Measurements from ENCODE around the gene SLC12A4.
"Not testable (repeated sequence)": the region's sequence is repeated elsewhere in the genome, so short reads cannot be mapped to it uniquely, and the experiment has no call there.

The SLC12A4 gene

DNA sequence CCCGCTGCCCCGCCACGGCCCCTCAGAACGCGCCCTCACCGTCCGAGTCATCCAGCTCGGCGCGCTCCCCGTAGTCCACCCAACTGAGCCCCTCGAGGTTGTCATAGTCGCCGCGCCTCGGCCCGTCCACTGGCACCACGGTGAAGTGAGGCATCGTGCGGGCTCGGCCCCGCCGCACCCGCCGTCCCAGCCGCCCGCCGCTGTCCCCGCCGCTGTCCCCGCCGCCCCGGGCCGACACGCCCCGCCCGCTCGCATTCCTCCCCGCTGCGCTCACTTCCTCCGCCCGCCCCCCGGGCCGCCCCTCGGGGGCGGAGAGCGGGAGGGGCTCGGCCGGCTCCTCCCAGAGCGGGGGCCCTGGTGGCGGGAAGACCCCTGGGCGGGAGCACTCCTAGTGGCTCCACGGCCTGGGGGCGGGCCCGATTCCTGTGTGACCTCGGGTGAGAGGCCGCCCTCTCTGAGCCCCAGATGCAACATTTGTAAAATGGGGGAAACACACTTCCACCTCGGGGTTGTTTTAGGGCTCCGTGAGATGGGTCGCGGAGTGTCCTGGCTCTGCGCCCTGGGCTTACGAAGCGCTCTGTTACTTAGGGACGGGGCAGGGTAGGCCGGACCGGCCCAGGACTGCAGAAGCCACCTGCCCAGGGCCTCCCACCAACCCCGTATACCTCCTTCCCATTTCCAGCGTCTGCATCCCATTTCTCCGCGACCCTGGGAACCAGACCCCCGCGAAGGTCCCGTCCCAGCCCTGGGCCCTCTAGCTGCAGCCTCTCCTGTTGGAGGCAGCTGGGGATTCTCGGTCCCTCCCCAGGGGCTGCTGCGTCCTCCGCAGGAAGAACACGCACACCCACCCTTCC is at the start of gene SLC12A4:
Gene SLC12A4 (minus strand): TSS at position 238 of the 854 bp plus-strand sequence. CDS start 84 bp downstream, at position 154.
- peak; percentile 92 for DNase-seq

DNA sequence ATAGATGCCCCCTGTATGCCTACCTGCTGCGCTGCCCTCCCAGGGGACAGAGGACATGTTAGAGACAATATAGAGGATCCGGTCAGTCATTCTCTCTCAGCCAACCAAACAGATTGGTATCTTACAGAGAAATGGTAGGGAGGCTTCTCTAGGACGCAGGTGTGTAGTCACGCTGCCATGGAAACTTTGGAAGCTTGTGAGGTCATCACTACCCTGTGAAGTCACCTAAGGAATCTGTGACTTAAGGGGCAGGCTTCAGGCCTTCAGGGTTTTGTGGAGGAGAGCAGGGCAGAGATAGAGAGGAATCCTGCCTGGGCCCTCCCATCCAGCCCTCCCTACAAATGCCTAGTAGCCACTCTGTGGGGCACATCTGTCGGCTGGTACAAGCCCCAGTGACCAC is 47.2 kb upstream of the SLC12A4 start, which contains the start of gene DPEP2NB:
Gene DPEP2NB (minus strand): TSS at position 231 of the 400 bp plus-strand sequence. CDS start 141 bp downstream, at position 90.
- no peak for DNase-seq

DNA sequence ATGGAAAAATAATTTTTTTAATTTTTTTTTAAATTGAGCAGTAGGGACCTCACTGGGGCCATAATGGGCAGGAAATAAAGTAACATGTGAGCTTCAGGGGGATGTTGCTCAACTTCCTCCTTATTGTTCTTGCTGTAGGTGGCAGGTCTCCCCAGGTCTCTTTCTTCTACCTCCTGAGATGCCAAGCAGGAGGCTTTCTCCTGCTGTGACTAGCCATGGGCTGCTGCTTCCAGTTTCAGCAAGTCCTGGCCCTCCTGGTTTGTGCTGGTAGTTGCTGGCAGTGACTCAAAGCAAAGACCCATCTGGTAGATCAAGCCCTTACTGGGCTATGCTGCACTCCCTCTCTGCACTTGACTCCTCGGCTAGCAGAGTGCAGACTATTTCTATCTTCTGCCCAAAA is 45.0 kb upstream of the SLC12A4 start:
- no peak for DNase-seq

DNA sequence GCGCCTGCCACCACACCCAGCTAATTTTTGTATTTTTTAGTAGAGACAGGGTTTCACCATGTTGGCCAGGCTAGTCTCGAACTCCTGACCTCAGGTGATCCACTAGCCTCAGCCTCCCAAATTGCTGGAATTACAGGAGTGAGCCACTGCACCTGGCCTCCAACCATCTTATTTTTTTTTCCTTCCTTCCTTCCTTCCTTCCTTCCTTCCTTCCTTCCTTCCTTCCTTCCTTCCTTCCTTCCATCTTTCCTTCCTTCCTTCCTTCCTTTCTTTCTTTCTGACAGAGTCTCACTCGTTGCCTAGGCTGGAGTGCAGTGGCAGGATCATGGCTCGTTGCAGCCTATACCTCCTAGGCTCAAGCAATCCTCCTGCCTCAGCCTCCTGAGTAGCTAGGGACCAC is 41.4 kb upstream of the SLC12A4 start:
- not testable (repeated sequence) for DNase-seq

DNA sequence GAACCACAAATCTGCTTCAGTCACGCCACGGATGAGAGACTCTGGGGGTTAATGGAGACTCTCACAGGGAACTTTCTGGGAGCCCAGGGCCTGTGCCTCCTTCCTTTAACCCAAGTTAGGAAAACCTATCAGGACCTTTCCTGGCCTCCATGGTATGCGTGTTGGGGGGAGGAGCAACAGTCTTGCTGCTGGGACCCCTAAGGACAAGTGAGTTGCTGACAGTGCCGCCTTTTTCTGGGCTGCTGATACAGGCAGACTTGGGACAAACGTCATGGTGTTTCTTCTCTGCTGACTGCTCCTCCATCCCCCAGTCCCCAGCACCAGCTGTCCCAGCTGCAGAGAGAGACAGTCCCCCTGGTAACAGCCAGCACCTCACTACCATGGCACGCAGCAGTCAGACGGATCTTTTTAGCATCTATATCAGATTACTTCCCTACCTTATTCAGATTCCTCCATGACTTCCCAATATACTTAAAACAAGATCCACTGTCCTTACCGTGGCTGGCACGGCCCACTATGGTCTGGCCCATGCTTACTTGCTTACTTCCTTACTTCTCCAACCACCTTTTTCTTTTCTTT is 40.8 kb upstream of the SLC12A4 start:
- DNase-seq = no peak

DNA sequence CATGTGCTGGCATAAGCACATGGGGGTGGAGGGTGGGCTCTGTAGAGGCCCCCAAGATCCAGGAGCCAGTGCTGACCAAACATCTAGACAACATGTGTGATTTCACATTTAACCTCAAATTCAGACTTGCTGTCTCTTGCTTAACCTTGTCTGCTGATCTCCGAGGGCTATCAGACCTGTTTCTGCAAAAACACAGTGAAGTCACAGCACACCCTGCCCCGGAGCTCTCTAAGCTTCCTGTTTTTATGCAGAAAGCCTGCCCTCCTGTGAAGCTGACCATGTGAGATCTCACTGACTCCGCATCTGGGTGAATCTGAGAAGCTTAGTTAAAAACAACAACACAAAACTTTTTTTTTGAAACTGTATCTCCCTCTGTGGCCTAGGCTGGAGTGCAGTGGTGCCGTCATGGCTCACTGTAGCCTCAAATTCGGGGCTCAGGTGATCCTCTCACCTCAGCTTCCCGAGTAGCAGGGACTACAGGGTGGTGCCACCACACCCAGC is 37.4 kb upstream of the SLC12A4 start:
- peak; percentile 73 for DNase-seq

DNA sequence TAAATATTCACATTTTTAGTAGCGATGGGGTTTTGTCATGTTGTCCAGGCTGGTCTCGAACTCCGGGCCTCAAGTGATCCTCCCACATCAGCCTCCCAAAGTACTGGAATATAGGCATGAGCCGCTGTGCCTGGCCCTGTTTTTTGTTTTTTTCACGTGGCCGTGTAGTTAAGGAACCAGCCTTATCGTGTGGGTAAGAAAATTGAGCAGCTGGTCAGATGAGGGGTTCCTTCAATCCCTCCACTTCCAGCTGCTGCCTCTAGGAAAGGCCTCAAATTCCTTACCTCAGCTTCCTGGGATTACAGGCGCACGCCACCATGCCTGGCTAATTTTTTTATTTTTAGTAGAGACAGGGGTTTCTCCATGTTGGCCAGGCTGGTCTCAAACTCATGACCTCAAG is 36.8 kb upstream of the SLC12A4 start:
- DNase-seq = no peak

DNA sequence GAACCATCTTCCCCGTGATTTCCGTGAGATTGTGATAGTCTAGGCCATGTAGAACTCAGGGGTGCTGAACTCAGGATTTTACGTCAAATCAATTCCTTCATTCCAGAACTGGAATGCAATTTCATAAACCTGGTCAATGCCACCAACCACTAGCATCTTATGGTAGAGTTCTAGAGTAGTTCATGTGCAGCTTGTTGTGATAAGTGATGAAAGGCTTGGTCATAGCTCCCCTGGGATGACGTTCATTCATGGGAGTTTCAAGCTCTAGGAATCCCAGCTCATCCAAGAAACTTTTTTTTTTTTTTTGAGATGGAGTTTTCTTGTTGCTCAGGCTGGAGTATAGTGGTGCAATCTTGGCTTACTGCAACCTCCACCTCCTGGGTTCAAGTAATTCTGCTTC is 34.6 kb upstream of the SLC12A4 start:
- no peak for DNase-seq

DNA sequence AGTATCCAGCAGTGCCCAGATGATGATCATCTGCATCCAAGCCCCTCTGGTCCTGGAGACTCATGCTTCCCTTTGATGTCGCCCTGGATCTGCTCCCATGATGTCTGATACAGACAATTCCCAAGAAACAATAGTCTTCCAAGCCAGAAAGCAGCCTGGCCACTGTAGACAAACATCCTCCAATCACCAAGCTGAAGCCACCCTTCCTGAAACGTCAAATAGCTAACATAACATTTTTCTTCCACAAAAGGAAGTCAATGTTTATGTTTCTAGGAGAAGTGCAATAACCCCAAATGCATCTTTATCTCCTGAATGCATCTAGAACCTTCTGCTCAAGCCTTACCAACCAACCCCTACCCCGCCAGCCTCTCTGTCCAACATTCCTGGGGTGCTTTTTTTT is 32.0 kb upstream of the SLC12A4 start:
- DNase-seq = no peak

DNA sequence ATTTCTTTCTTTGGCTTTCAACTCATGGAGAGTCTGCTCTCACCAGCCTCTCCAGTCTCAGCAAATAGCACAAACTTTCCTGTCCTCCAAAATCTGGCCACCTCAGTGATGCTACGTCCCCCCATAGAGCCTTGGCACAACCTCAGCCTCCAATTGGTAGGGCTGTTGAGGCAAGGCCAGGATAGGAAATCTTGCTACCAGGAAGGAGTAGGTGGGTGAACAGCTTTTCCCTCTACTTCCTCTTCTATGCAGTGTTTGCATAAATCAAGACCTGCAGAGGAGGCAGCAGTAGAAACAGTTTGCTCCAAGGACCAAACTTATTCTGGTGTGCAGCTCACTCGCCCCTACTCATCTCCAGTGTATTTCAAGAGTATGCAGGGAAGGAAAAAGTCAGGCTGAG is 31.5 kb upstream of the SLC12A4 start:
- no peak for DNase-seq

DNA sequence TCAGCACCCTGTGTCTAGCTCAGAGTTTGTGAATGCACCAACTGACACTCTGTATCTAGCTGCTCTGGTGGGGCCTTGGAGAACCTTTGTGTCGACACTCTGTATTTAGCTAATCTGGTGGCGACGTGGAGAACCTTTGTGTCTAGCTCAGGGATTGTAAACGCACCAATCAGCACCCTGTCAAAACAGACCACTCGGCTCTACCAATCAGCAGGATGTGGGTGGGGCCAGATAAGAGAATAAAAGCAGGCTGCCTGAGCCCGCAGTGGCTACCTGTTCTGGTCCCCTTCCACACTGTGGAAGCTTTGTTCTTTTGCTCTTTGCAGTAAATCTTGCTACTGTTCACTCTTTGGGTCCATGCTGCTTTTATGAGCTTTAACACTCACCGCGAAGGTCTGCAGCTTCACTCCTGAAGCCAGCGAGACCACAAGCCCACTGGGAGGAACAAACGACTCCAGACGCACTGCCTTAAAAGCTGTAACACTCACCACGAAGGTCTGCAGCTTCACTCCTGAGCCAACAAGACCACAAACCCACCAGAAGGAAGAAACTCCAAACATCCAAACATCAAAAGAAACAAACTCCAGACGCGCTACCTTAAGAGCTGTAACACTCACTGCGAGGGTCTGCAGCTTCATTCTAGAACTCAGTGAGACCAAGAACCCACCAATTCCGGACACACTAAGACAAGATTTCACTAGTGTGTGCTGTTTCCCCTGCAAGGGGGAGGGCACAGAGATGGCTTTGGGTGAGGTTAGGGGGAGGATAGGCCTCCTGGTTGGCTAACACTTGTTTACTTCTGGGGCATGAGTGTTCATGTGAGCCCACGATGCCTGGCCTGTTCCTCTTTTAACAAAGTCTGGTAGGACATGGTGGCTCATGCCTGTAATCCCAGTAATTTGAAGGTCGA is 30.6 kb upstream of the SLC12A4 start, which contains the start of gene DPEP2:
Gene DPEP2 (minus strand): TSS at position 706 of the 910 bp plus-strand sequence. CDS start 6,272 bp downstream, outside the sequence.
- peak; percentile 59 for DNase-seq

DNA sequence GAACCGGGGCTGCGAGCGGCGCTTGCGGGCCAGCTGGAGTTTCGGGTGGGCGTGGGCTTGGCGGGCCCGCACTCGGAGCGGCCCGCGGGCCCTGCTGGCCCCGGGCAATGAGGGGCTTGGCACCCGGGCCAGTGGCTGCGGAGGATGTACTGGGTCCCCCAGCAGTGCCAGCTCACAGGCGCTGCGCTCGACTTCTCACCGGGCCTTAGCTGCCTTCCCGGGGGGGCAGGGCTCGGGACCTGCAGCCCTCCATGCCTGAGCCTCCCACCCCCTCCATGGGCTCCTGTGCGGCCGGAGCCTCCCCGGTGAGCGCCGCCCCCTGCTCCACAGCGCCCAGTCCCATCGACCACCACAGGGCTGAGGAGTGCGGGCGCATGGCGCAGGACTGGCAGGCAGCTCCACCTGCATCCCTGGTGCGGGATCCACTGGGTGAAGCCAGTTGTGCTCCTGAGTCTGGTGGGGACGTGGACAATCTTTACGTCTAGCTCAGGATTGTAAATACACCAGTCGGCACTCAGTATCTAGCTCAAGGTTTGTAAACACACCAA is 29.9 kb upstream of the SLC12A4 start:
- not testable (repeated sequence) for DNase-seq

DNA sequence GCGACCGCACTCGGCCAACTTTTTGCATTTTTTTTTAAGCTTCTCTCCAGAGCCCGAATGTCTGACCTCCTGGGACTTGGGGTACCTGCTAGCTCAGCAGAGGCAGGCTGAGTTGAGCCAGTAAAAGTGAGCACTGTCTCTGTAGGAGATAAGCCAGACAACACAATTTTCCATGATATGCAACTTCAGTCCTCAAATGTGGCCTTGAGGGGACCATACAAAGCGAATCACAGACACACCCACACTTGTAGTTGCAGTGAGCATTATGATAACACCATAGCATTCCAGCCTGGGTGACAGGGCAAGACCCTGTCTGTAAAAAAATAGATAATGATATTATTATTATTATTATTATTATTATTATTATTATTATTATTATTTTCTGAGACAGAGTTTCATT is 28.2 kb upstream of the SLC12A4 start:
- DNase-seq = no peak

DNA sequence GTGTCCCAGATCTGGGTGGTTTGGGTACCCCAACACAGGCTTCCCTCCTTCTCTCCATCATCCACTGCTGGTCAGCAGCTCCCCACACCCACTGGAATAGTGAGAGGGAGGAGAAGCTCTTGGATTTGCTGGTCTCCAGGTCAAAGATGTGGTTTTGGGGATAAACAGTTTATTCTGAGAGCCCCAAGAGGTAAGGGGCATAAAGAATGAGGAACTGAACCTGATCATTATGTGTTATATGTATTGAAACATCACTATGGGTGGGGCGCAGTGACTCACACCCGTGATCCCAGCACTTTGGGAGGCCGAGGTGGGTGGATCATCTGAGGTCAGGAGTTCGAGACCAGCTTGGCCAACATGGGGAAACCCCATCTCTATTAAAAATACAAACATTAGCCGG is 27.0 kb upstream of the SLC12A4 start:
- DNase-seq = peak; percentile 40

DNA sequence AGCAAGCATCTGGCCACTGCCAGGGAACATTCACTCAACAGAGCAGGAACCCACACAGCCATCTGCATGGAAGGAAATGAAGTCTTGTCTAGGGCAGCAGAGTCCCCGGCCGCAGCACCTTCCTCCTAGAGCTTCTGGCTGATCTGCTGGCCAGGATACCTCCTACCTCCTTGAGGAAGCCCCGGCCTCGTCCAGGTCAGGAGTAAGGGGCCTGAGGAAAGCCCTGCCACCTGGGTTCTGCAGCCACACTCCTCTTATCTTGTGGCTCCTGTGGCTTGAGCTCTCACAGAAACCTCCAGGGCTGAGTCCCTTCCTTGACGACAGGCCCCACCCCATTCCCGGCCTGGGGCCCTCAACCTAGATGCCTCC is 25.6 kb upstream of the SLC12A4 start:
- not testable (repeated sequence) for DNase-seq

DNA sequence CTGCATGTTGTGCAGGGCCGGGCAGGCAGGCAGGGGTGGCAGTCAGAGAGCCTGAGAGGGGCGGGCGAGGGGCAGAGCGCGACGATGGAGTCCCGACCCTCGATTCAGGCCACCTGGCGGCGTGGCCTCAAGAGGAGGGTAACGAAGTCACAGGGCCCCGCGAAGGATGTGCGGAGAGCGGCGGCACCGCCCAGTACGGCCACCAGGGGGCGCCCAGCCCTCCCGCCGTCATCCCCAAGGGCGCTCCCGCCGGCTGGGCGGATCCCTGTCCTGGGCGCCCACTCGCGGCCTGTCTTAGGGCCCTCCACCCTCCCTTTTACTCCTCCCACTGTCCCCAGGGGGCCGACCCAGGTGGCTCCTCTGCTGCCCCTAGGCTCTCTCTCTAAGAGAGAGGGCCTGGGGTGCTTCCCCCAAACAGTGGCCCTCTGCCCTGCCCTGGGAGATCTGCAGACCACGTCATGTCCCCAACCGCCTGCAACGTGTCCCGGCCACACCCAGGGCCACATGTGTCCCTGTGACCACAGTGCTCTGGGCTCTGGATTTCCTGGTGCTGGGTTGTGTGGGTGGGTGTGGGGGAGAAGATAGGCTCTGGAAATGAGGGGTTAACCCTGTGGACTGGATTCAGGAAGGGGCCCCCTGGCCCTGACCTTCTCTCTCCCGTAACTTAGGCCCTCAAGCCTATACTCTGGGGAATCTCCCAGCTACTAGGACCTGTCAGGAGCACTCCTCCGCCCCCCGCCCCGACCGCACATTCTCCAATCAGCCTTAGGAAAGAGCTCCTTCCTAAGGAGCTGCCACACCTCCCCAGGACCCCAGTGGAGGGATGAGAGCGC is 25.0 kb upstream of the SLC12A4 start:
- DNase-seq = peak; percentile 86

DNA sequence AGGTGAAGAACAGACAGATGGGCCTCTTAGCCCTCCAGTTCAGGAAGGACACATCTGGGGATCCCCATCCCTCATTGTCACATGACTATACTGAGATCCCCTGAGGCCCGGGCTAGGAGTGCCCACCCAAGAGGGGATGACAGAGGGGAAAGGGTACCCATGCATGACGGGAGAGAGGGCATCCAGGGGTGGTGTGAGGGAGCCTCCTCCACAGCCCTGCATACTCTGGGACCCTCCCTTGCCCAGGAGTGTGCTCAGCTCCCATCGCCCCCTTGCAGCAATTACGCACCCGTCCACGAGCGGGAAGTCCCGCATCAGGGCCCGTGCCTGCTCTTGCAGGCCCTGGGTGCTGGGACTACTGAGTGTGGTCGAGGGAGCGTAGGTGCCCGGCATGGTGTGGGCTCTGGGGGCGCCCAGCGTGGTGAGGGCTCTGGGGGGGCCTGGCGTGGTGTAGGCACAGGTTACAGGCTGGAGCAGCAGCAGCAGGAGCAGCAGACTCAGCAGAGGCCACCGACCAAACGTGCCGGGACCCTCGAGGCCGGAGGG is 24.3 kb upstream of the SLC12A4 start:
- no peak for DNase-seq

DNA sequence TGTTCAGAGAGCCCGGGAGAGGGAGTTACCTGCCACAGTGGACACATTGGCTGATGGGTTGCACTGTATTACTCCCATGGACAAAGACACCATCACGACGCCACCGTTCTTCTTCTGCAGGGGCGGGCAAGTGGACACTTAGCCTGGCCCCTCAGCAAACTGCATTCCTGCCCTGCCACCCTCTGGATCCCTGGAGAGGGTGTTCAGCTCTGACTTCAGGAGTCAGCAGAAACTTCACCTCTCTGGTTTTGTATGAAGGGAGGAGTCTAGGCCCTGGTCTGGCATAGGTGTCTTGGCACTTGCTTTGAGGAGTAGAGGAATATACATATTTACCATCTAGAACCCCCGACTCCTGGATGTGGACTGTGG is 21.6 kb upstream of the SLC12A4 start:
- no peak for DNase-seq

DNA sequence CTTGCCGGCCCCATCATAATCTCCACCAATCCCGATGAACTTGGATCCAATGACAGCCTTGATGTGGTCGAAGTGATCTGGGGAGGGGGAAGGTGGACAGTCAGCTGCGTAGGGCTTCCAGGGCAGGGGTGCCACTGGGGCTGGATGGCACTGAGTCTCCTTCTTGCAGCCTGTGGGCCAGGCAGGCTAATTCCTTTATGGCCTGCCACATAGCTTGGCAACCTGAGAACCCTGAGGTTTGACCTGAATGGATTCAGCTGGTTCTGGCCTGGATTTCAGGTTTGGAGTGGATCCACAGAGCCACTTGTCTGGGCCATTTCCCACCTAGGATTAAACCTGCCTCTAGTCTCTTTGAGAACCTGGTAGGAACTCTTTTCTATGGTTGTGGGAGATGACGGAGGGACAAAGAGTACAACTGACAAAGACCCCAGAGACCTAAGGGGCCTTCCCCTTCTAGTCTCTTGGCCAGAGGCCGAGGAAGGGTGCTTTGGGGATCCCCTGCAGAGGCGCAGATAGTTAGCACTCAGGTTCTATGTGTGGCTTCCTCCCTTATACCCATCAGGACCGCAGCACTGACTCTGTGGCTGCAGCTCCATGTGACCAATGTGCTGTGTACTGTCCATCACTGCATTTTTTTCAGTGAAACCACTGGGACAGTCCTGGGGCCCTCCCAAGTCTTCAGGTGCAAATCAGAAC is 21.0 kb upstream of the SLC12A4 start:
- no peak for DNase-seq

DNA sequence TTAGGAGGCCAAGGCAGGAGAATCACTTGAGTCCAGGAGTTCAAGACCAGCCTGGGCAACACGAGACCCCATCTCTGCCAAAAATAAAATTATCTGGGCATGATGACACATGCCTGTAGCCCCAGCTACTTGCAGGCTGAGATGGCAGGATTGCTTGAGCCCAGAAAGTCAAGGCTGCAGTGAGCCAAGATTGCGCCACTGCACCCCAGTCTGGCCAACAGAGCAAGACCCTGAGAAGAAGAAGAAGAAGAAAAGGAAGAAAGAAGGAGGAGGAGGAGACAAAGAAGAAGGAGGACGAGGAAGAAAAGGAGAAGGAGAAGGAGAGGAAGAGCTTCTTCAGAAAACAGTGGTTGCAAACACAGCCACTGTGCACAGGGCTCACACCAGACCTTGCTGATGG is 20.2 kb upstream of the SLC12A4 start:
- DNase-seq = no peak

Measured in CD4-positive, alpha-beta T cell treated with Interleukin-12 subunit alpha and Interleukin-12 subunit beta, for 1 hour (primary cell).